Spleen (tissue), 11 donors: Measurements from ENCODE around the gene CEACAM3. TPM values are rescaled to one million over a fixed set of nuclear protein-coding genes. Genes with fewer than 3 reads are reported as not detected.

Experiments used
- DNase-seq: peaks from one replicate; pipeline ENCODE4 v3.0.0-alpha.2; 2020
- H3K27ac ChIP-seq, 8 donors: fragments of 200-600 bp; sonication (generic) in 7 of 8; 1 replicate in 4 of 8; 2 replicates in 4 of 8; pipeline versions ENCODE4 v1.5.0 to v1.8.0; 2016 to 2021; ENCODE audit warnings: inconsistent platforms in 4 of 8, mild to moderate bottlenecking in 4 of 8, moderate library complexity in 1 of 8
- H3K27me3 ChIP-seq, 7 donors: fragments of 200-600 bp; sonication (generic) in 6 of 7; replicated peaks in 1 of 7; 1 replicate in 4 of 7; 2 replicates in 3 of 7; pipeline versions ENCODE4 v1.5.0 to v1.8.0; 2016 to 2021; ENCODE audit warnings: inconsistent platforms in 3 of 7, mild to moderate bottlenecking in 1 of 7
- H3K36me3 ChIP-seq, 6 donors: fragments of 200-600 bp; sonication (generic) in 5 of 6; 1 replicate in 4 of 6; 2 replicates in 2 of 6; pipeline versions ENCODE4 v1.5.0 to v1.8.0; 2016 to 2021; ENCODE audit warnings: inconsistent platforms in 2 of 6
- H3K4me1 ChIP-seq, 6 donors: fragments of 200-600 bp; sonication (generic) in 5 of 6; 1 replicate in 3 of 6; 2 replicates in 3 of 6; pipeline versions ENCODE4 v1.5.0 to v1.8.0; 2016 to 2021; ENCODE audit warnings: inconsistent platforms in 3 of 6
- H3K4me3 ChIP-seq, 8 donors: fragments of 200-600 bp; sonication (generic) in 7 of 8; 1 replicate in 4 of 8; 2 replicates in 4 of 8; pipeline versions ENCODE4 v1.5.0 to v1.8.0; 2016 to 2021; ENCODE audit warnings: inconsistent platforms in 4 of 8, mild to moderate bottlenecking in 4 of 8, moderate library complexity in 2 of 8
- H3K9me3 ChIP-seq, 8 donors: fragments of 200-600 bp; sonication (generic) in 7 of 8; 1 replicate in 4 of 8; 2 replicates in 4 of 8; pipeline versions ENCODE4 v1.5.0 to v1.8.0; 2016 to 2021; ENCODE audit warnings: inconsistent platforms in 4 of 8
- CTCF ChIP-seq, 11 experiments: fragments of 200-600 bp in 7 of 11; fragments of 450-650 bp in 4 of 11; sonication (generic) in 4 of 11; IDR thresholded peaks in 8 of 11; conservative IDR thresholded peaks in 3 of 11; 1 replicate in 7 of 11; 2 replicates in 4 of 11; pipeline versions ENCODE4 v1.4.0 to v1.8.0; 2016 to 2021; ENCODE audit warnings: antibody characterized with exemption in 11 of 11, inconsistent platforms in 4 of 11, mild to moderate bottlenecking in 1 of 11
- POLR2A ChIP-seq, 3 donors: fragments of 450-650 bp; IDR thresholded peaks; one replicate each; pipeline ENCODE4 v1.5.1; 2017; ENCODE audit warnings: antibody characterized with exemption in 3 of 3, mild to moderate bottlenecking in 1 of 3
- POLR2AphosphoS5 ChIP-seq, 3 donors: sonication (generic); formaldehyde crosslinking; IDR thresholded peaks; one replicate each; pipeline ENCODE4 v1.5.1; 2017; ENCODE audit warnings: antibody characterized with exemption in 3 of 3
- WGBS, 5 donors: extraction: QIAGEN DNeasy Blood & Tissue Kit in 3 of 5; methylation state at CpG; one replicate each; pipeline versions ENCODE4 v1.1.5 to v1.1.7; 2013 to 2018; 5-methylcytosine and 5-hydroxymethylcytosine counted together
- intact Hi-C: fragments of 100-400 bp; cut with DNase I; formaldehyde crosslinking; loops from one replicate; pipeline ENCODE4 v1.15.0; 2023; ENCODE audit warnings: low total_unique reads
- polyA plus RNA-seq, 3 donors: library from polyadenylated mRNA; stranded (reverse); fragments of 200-250 nt; gene quantifications; one replicate each; pipeline ENCODE4 v1.2.1, GENCODE V29; 2013
- total RNA-seq, 7 donors: library from RNA; depleted of rRNA in 3 of 7; stranded (reverse); fragments of >200 nt in 3 of 7; fragmentation: NEBNext Ultra II Directional in 4 of 7; extraction: Animal tissue kit (Norgen Biotek cat#: 25700) in 4 of 7; gene quantifications; one replicate each; pipeline versions ENCODE4 v1.1.0 to v1.2.1, GENCODE V29; 2016 to 2021
- donor health status: healthy with polysubstance abuse.
- donor health status: DM: no; HTN: no; CAD: no; lungs with moderate emphysema.
- donor health status: DM: no; HTN: no; CAD: no.
- donor health status: Bipolar disorder and iron deficiency.
- donor health status: healthy.
- donor health status: DM: no; HTN: no; CAD: no.
- donor health status: DM: yes; HTN: yes; CAD: no.

Gene CEACAM3
- total and polyA plus RNA-seq, 10 donors: 0.55 to 31.9 (median 10.1) TPM

DNA sequence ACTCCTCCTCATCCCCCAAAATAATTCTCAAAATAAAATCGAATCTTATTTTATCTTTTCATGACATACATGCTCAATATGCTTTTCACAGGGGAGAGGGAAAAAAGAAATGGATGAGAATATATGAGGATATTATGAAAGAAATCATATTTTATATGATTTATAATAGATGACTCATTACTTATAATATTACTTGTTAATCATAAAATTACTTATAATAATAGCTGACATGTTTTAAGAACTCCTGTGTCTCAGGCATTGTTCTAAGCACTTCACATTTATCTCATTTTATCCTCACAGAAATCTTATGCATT is 3.0 kb upstream of the CEACAM3 start:
- no peak for TF ChIP-seq POLR2AphosphoS5 (IDR thresholded peaks at IDR 0.05)
- TF ChIP-seq CTCF (IDR thresholded peaks at IDR 0.05 in 8 of 11, conservative IDR thresholded peaks at IDR 0.05 in 3 of 11): peak in 1 of 11 experiments; percentile 38
- no peak for TF ChIP-seq POLR2A (IDR thresholded peaks at IDR 0.05)
- H3K9me3 ChIP-seq: no peaks in the 10 kb centered on the region
- peaks cover 0 to 33% (median 8%) of the 10 kb centered on the region in 6 donors for H3K4me1 ChIP-seq
- WGBS, 5 donors: 0 to 3% (median 0%) methylated on average over 1 of the region's 1 CpG
- no peak overlapping the region for H3K27ac ChIP-seq
- no peak for DNase-seq
- intact Hi-C loops: no loop called here
- H3K4me3 ChIP-seq: no peak overlapping the region
- no peaks in the 10 kb centered on the region for H3K36me3 ChIP-seq
- peaks cover 0 to 67% (median 8%) of the 10 kb centered on the region in 7 donors for H3K27me3 ChIP-seq

DNA sequence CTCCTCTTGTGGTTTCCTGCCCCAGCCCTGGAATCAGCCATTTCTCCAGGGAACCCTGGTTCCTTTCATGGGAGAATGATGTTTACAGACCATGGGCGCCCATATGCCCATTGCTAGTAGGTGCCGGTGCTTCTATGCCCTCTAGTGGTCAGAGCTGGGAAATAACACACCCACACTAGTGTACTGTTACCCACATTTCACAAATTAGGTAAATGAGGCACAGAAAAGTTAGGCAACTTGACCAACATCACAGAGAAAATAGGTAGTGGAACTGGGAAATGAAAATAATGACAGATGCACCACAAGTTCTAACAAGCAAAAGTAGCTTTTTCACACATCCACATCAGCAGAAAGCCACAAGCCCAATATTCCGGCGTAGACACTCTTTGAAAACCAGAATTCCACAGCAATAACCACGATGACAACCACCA is 1.3 kb upstream of the CEACAM3 start:
- Histone ChIP-seq H3K4me1 (peaks cover 0 to 33% (median 8%) of the 10 kb centered on the region in 6 donors), H3K27me3 (peaks cover 0 to 59% (median 8%) of the 10 kb centered on the region in 7 donors), H3K36me3 (no peaks in the 10 kb centered on the region), H3K4me3 (no peak overlapping the region), H3K9me3 (no peaks in the 10 kb centered on the region), H3K27ac (peak overlapping the region in 6 of 8 donors; percentile 27 to 96 (median 87))
- DNase-seq: no peak
- TF ChIP-seq CTCF (IDR thresholded peaks at IDR 0.05 in 8 of 11, conservative IDR thresholded peaks at IDR 0.05 in 3 of 11): peak; percentile 60 to 89 (median 80)
- TF ChIP-seq POLR2A (IDR thresholded peaks at IDR 0.05): no peak
- 30 to 50% (median 34%) methylated on average over 5 of the region's 5 CpGs for WGBS, 5 donors
- intact Hi-C loops: no loop called here

GRCh38 chr19:41796901-41797300 is 514 bp downstream of the CEACAM3 start:
- no peak for TF ChIP-seq POLR2A (IDR thresholded peaks at IDR 0.05)
- no peak for TF ChIP-seq POLR2AphosphoS5 (IDR thresholded peaks at IDR 0.05)
- no peak for TF ChIP-seq CTCF (IDR thresholded peaks at IDR 0.05 in 8 of 11, conservative IDR thresholded peaks at IDR 0.05 in 3 of 11)
- H3K9me3 ChIP-seq: no peaks in the 10 kb centered on the region
- intact Hi-C loops: no loop called here
- no peak for DNase-seq
- peaks cover 0 to 46% (median 11%) of the 10 kb centered on the region in 6 donors for H3K4me1 ChIP-seq
- peak overlapping the region in 7 of 8 donors; percentile 44 to 96 (median 83) for H3K27ac ChIP-seq
- H3K27me3 ChIP-seq: peaks cover 0 to 43% (median 4%) of the 10 kb centered on the region in 7 donors
- peak overlapping the region in 4 of 8 donors; percentile 10 to 58 (median 24) for H3K4me3 ChIP-seq
- H3K36me3 ChIP-seq: no peaks in the 10 kb centered on the region
- 55 to 87% (median 66%) methylated on average over 1 of the region's 1 CpG for WGBS, 5 donors

DNA sequence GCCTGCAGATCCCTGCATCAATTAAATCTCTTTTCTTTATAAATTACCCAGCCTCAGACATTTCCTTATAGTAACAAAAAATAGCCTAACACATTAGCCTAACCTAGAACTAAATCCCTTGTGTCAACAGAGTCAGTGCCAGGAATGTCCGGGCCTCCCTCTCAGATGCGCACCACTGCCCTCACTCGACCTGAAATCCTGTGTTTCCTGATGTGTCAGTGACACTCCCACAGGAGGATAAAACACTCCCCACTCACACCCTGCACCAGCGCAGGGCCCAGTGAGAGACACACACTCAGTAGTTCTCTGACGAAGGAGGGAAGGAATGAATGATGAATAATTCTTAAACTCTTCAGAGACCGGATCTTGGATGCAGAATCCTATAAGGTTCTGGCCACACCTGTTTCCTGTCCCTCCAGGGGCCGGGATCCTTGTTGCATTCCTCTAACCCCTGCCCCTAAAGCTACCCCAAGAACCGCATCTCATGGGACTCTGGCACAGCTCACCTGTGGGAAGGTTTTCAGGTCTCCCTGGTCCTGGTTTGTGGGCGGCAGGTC is 3.1 kb downstream of the CEACAM3 start:
- H3K27me3 ChIP-seq: peaks cover 0 to 19% (median 0%) of the 10 kb centered on the region in 7 donors
- peak overlapping the region in 6 of 8 donors; percentile 74 to 96 (median 87) for H3K27ac ChIP-seq
- no peak for TF ChIP-seq POLR2A (IDR thresholded peaks at IDR 0.05)
- no peak for TF ChIP-seq CTCF (IDR thresholded peaks at IDR 0.05 in 8 of 11, conservative IDR thresholded peaks at IDR 0.05 in 3 of 11)
- no peak for TF ChIP-seq POLR2AphosphoS5 (IDR thresholded peaks at IDR 0.05)
- peaks cover 0 to 52% (median 24%) of the 10 kb centered on the region in 6 donors for H3K4me1 ChIP-seq
- 68 to 73% (median 70%) methylated on average over 9 of the region's 9 CpGs for WGBS, 5 donors
- H3K9me3 ChIP-seq: no peaks in the 10 kb centered on the region
- H3K36me3 ChIP-seq: no peaks in the 10 kb centered on the region
- no peak for DNase-seq
- H3K4me3 ChIP-seq: peak overlapping the region in 3 of 8 donors; percentile 15 to 58 (median 24)
- intact Hi-C loops: no loop called here
